HepG2 (cell line): ENCODE measurements around the gene FBXL20. TPM values are rescaled to one million over a fixed set of nuclear protein-coding genes. Genes with fewer than 3 reads are reported as not detected.

ENCODE experiments used
- BCL6 ChIP-seq: IDR thresholded peaks from 2 replicates; pipeline ENCODE4 v1.6.1; 2016; ENCODE audit warnings: missing genetic modification reagents, missing compliant biosample characterization
- BRCA1 ChIP-seq: sonication (generic); formaldehyde crosslinking; IDR thresholded peaks from 2 replicates; pipeline ENCODE4 v1.4.0; 2020; ENCODE audit warnings: missing genetic modification reagents
- FOSL2 ChIP-seq: sonication (generic); formaldehyde crosslinking; IDR thresholded peaks from 2 replicates; pipeline ENCODE4 v1.4.0; 2020; ENCODE audit warnings: missing genetic modification reagents
- HDAC2 ChIP-seq: sonication (generic); formaldehyde crosslinking; IDR thresholded peaks from 2 replicates; pipeline ENCODE4 v1.4.0; 2020; ENCODE audit warnings: missing genetic modification reagents
- NR2F6 ChIP-seq, 2 experiments: IDR thresholded peaks; 2 replicates each; pipeline ENCODE4 v1.6.1; 2016; ENCODE audit warnings: antibody characterized with exemption in 1 of 2, mild to moderate bottlenecking in 1 of 2
- PTBP1 ChIP-seq: fragments of 200-400 bp; formaldehyde crosslinking; IDR thresholded peaks from 2 replicates; pipeline ENCODE4 v1.6.1; 2018; ENCODE audit warnings: low read length, low read depth; ENCODE audit not compliant: poor library complexity, severe bottlenecking
- SAP130 ChIP-seq: IDR thresholded peaks from 2 replicates; pipeline ENCODE4 v1.6.1; 2016; ENCODE audit warnings: low read depth
- SMAD1 ChIP-seq: sonication (generic); formaldehyde crosslinking; IDR thresholded peaks from 2 replicates; pipeline ENCODE4 v1.4.0; 2020; ENCODE audit warnings: missing genetic modification reagents, low read depth, mild to moderate bottlenecking, borderline replicate concordance
- SOX6 ChIP-seq, 2 experiments: fragments of 450-650 bp in 1 of 2; sonication (generic) in 1 of 2; formaldehyde crosslinking in 1 of 2; IDR thresholded peaks; 2 replicates each; pipeline versions ENCODE4 v1.4.0 to v1.6.1; 2017 to 2020; ENCODE audit warnings: antibody characterized with exemption in 1 of 2, mild to moderate bottlenecking in 1 of 2, missing genetic modification reagents in 1 of 2
- ZNF207 ChIP-seq: fragments of 450-650 bp; IDR thresholded peaks from 2 replicates; pipeline ENCODE4 v1.6.1; 2016; ENCODE audit warnings: antibody characterized with exemption, borderline replicate concordance
- ZNF567 ChIP-seq: sonication (generic); formaldehyde crosslinking; IDR thresholded peaks from 2 replicates; pipeline ENCODE4 v1.8.1; 2023; ENCODE audit warnings: mild to moderate bottlenecking, missing genetic modification reagents, borderline replicate concordance
- ZNF589 ChIP-seq: sonication (generic); formaldehyde crosslinking; conservative IDR thresholded peaks from 2 replicates; pipeline ENCODE4 v1.8.0; 2022; ENCODE audit warnings: mild to moderate bottlenecking, moderate library complexity, missing genetic modification reagents
- ZNF619 ChIP-seq: sonication (generic); formaldehyde crosslinking; IDR thresholded peaks from 2 replicates; pipeline ENCODE4 v1.4.0; 2020; ENCODE audit warnings: mild to moderate bottlenecking, missing genetic modification reagents
- ZNF839 ChIP-seq: sonication (generic); formaldehyde crosslinking; IDR thresholded peaks from 2 replicates; pipeline ENCODE4 v1.4.0; 2020; ENCODE audit warnings: missing genetic modification reagents, mild to moderate bottlenecking, borderline replicate concordance
- polyA plus RNA-seq, 8 experiments: library from polyadenylated mRNA; depleted of rRNA in 3 of 8; stranded (reverse) in 7 of 8; unstranded in 1 of 8; fragments of >200 nt; fragmentation: Illumina TruSeq in 4 of 8; extraction: Trizol in 4 of 8; gene quantifications; 2 replicates each; pipeline versions ENCODE4 v1.2.1 to v1.2.3, GENCODE V29; 2011 to 2016; ENCODE audit warnings: low read depth in 4 of 8, missing spikeins in 1 of 8, mixed read lengths in 1 of 8; ENCODE audit not compliant: insufficient read depth in 1 of 8
- total RNA-seq, 5 experiments: library from RNA; depleted of rRNA; stranded (reverse); fragments of >200 nt; fragmentation: Illumina TruSeq; extraction: Trizol; gene quantifications; 2 replicates each; pipeline ENCODE4 v1.2.3, GENCODE V29; 2016; ENCODE audit warnings: low read depth in 1 of 5
- TF ChIP-seq, protein P1 (sequence below): sonication (generic); formaldehyde crosslinking; IDR thresholded peaks from 2 replicates; pipeline ENCODE4 v1.8.1; 2023; ENCODE audit warnings: mild to moderate bottlenecking, inconsistent platforms, moderate library complexity, missing genetic modification reagents, borderline replicate concordance
- TF ChIP-seq, protein P2 (sequence below): IDR thresholded peaks from 2 replicates; pipeline ENCODE4 v1.6.1; 2012; ENCODE audit warnings: low read depth, low read length, improper control_type of control experiment
- TF ChIP-seq, protein P3 (sequence below): sonication (generic); formaldehyde crosslinking; IDR thresholded peaks from 2 replicates; pipeline ENCODE4 v1.4.0; 2020; ENCODE audit warnings: mild to moderate bottlenecking, missing genetic modification reagents
- TF ChIP-seq, protein P4 (sequence below): sonication (generic); formaldehyde crosslinking; IDR thresholded peaks from 2 replicates; pipeline ENCODE4 v1.4.0; 2020; ENCODE audit warnings: missing genetic modification reagents, mild to moderate bottlenecking, borderline replicate concordance
- TF ChIP-seq, protein P5 (sequence below): IDR thresholded peaks from 2 replicates; pipeline ENCODE4 v1.6.1; 2016; ENCODE audit warnings: missing genetic modification reagents, missing compliant biosample characterization
- TF ChIP-seq, protein P6 (sequence below), 2 experiments: sonication (generic) in 1 of 2; formaldehyde crosslinking in 1 of 2; IDR thresholded peaks; 2 replicates each; pipeline versions ENCODE4 v1.4.0 to v1.6.1; 2018 to 2020; ENCODE audit warnings: missing genetic modification reagents in 2 of 2, borderline replicate concordance in 1 of 2, low read depth in 1 of 2, mild to moderate bottlenecking in 1 of 2, missing biosample characterization in 1 of 2

FBXL20 gene
- total and polyA plus RNA-seq, 2 of the 13 experiments (the other 11 are each of a cell fraction or from before 2014, with no cell fraction given): 10.2 to 10.3 TPM

DNA sequence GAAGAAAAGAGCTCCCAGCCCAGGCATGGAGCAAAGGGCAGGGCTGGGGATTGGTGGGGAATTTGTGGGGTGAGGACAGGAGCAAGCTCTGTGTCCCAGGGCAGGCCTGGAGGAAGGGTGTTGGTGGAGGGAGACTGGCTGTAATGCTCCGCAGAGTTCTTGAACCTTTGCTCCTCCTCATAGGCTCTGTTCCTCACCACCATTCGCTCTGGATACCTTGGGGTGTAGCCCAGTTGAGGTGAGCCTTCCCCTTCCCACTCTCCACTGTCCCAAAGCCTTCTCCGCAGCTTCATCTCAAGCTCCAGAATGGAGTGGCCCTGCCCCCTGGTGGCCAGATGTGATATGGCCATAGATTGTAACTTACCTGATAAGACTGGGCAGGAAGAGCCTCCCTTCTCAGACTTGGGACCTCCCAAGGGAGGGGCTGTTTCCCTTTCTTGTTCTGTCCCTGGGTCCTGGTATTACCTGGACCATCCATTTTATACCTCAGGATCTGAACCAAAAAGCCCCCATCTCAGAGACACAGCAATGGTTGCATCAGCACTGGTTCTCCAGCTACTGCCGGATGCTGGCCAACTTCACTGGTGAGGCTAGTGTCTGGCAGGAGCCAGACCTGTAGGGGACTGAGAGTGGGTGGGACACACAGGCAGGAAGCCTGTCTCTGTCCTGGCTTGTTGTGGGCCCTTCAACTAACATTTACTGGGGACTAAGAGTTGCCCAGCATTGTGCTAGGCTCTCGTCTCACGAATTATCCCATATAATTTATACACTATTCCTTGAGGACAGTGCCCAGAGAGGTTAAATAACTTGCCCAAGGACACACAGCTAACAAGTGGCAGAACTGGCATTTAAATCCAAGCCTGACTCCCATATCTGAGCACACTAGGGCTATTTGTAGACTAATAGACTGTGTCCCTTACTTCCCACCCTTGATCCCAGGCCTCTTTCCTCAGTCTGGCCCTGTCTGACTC, 156.5 kb downstream of the FBXL20 start (continued):
- TF ChIP-seq SOX6 (IDR thresholded peaks at IDR 0.05) (no peak), SOX6 (CRISPR knock-in tag; IDR thresholded peaks at IDR 0.05) (0 out of 2 replicates have a peak, but pooled peaks have one; percentile 25), BRCA1 (CRISPR knock-in tag) (no peak), NR2F6 (IDR thresholded peaks at IDR 0.05) (no peak), NR2F6 (CRISPR knock-in tag; IDR thresholded peaks at IDR 0.05) (no peak), FOSL2 (peak; percentile 14; the same call in 1 of the 2 replicates), ZNF207 (no peak), ZNF589 (CRISPR knock-in tag) (no peak), HDAC2 (peak; percentile 25; the same call in 1 of the 2 replicates), BCL6 (CRISPR knock-in tag) (0 out of 2 replicates have a peak, but pooled peaks have one; percentile 21), SAP130 (peak; percentile 50), PTBP1 (no peak), ZNF839 (CRISPR knock-in tag) (peak; percentile 69; the same call in 1 of the 2 replicates), SMAD1 (CRISPR knock-in tag) (0 out of 2 replicates have a peak, but pooled peaks have one; percentile 82), ZNF567 (CRISPR knock-in tag) (0 out of 2 replicates have a peak, but pooled peaks have one; percentile 20), ZNF619 (0 out of 2 replicates have a peak, but pooled peaks have one; percentile 54)
- TF ChIP-seq, protein P1, sequence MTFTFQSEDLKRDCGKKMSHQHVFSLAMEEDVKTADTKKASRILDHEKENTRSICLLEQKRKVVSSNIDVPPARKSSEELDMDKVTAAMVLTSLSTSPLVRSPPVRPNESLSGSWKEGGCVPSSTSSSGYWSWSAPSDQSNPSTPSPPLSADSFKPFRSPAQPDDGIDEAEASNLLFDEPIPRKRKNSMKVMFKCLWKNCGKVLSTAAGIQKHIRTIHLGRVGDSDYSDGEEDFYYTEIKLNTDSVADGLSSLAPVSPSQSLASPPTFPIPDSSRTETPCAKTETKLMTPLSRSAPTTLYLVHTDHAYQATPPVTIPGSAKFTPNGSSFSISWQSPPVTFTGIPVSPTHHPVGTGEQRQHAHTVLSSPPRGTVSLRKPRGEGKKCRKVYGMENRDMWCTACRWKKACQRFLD (CRISPR knock-in tag): no peak
- TF ChIP-seq, protein P2, sequence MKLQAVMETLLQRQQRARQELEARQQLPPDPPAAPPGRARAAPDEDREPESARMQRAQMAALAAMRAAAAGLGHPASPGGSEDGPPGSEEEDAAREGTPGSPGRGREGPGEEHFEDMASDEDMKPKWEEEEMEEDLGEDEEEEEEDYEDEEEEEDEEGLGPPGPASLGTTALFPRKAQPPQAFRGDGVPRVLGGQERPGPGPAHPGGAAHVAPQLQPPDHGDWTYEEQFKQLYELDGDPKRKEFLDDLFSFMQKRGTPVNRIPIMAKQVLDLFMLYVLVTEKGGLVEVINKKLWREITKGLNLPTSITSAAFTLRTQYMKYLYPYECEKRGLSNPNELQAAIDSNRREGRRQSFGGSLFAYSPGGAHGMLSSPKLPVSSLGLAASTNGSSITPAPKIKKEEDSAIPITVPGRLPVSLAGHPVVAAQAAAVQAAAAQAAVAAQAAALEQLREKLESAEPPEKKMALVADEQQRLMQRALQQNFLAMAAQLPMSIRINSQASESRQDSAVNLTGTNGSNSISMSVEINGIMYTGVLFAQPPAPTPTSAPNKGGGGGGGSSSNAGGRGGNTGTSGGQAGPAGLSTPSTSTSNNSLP: peak; percentile 70; the same call in 1 of the 2 replicates
- TF ChIP-seq, protein P3, sequence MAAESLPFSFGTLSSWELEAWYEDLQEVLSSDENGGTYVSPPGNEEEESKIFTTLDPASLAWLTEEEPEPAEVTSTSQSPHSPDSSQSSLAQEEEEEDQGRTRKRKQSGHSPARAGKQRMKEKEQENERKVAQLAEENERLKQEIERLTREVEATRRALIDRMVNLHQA (CRISPR knock-in tag): no peak
- TF ChIP-seq, protein P4, sequence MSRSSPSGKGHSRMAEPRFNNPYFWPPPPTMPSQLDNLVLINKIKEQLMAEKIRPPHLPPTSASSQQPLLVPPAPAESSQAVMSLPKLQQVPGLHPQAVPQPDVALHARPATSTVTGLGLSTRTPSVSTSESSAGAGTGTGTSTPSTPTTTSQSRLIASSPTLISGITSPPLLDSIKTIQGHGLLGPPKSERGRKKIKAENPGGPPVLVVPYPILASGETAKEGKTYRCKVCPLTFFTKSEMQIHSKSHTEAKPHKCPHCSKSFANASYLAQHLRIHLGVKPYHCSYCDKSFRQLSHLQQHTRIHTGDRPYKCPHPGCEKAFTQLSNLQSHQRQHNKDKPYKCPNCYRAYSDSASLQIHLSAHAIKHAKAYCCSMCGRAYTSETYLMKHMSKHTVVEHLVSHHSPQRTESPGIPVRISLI (CRISPR knock-in tag): 0 out of 2 replicates have a peak, but pooled peaks have one; percentile 24
- TF ChIP-seq, protein P5, sequence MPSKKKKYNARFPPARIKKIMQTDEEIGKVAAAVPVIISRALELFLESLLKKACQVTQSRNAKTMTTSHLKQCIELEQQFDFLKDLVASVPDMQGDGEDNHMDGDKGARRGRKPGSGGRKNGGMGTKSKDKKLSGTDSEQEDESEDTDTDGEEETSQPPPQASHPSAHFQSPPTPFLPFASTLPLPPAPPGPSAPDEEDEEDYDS (CRISPR knock-in tag): 0 out of 2 replicates have a peak, but pooled peaks have one; percentile 17
- TF ChIP-seq, protein P6, sequence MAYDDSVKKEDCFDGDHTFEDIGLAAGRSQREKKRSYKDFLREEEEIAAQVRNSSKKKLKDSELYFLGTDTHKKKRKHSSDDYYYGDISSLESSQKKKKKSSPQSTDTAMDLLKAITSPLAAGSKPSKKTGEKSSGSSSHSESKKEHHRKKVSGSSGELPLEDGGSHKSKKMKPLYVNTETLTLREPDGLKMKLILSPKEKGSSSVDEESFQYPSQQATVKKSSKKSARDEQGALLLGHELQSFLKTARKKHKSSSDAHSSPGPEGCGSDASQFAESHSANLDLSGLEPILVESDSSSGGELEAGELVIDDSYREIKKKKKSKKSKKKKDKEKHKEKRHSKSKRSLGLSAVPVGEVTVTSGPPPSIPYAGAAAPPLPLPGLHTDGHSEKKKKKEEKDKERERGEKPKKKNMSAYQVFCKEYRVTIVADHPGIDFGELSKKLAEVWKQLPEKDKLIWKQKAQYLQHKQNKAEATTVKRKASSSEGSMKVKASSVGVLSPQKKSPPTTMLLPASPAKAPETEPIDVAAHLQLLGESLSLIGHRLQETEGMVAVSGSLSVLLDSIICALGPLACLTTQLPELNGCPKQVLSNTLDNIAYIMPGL (CRISPR knock-in tag; IDR thresholded peaks at IDR 0.05; ENCODE audit: borderline replicate concordance in 1 of 2, low read depth in 1 of 2): peak; percentile 63 to 83
